ENCODE data around the gene DEPDC5.

- TF ChIP-seq CTCF (IDR thresholded peaks at IDR 0.05) (no peak), POLR2A (IDR thresholded peaks at IDR 0.05) (no peak), EP300 (IDR thresholded peaks at IDR 0.05; ENCODE audit: low read depth) (no peak), POLR2AphosphoS5 (IDR thresholded peaks at IDR 0.05) (no peak)
These were observed 199.4 kb downstream of the DEPDC5 start for GRCh38 chr22:31953261-31953660.

All from transverse colon (tissue), 4 donors.